Measurements from ENCODE around the gene PTPN3. TPM values are rescaled to one million over a fixed set of nuclear protein-coding genes. Genes with fewer than 3 reads are reported as not detected.
A peak's percentile ranks its signal among the peaks of the same experiment; 100 is the strongest.

The PTPN3 gene
- polyA plus RNA-seq, 1 of the 3 experiments (the other 2 are of a cell fraction) = 7.5 TPM

DNA sequence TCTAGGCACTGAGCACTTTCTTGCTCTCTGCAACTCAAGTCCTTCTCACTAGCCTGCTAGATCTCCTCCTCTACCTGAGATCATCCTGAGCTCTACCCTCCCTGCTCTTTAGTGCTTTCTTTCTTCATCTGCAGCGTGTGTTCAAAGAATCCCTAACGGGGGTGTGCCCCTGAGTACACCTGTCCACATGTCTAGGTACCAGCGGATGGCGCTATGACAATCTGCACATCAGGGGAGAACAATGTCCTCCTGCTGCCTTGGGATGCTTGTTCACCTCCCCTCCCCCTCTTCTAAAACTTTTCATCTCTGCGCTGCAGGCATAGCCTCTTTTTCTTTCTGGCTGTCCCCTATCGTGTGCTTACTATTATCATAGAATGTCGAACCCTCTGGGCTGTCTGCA lies 42.7 kb downstream of the PTPN3 start:
- no peaks in the 10 kb centered on the region for H3K79me2 ChIP-seq (ENCODE audit: insufficient read depth)
- H3K4me1 ChIP-seq (ENCODE audit: control insufficient read depth in 1 of 2, insufficient read depth in 2 of 2, low read depth in 1 of 2, low read length in 1 of 2) = peaks cover 3 to 19% of the 10 kb centered on the region in 2 experiments; a peak in 2 of 4 replicates
- no peak overlapping the region for H3K27ac ChIP-seq (ENCODE audit: low read depth in 2 of 2, low read length in 1 of 2)
- TF ChIP-seq, protein P1, sequence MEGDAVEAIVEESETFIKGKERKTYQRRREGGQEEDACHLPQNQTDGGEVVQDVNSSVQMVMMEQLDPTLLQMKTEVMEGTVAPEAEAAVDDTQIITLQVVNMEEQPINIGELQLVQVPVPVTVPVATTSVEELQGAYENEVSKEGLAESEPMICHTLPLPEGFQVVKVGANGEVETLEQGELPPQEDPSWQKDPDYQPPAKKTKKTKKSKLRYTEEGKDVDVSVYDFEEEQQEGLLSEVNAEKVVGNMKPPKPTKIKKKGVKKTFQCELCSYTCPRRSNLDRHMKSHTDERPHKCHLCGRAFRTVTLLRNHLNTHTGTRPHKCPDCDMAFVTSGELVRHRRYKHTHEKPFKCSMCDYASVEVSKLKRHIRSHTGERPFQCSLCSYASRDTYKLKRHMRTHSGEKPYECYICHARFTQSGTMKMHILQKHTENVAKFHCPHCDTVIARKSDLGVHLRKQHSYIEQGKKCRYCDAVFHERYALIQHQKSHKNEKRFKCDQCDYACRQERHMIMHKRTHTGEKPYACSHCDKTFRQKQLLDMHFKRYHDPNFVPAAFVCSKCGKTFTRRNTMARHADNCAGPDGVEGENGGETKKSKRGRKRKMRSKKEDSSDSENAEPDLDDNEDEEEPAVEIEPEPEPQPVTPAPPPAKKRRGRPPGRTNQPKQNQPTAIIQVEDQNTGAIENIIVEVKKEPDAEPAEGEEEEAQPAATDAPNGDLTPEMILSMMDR (IDR thresholded peaks at IDR 0.05) = peak; percentile 14; the same call in 1 of the 2 replicates
- TF ChIP-seq, protein P2, sequence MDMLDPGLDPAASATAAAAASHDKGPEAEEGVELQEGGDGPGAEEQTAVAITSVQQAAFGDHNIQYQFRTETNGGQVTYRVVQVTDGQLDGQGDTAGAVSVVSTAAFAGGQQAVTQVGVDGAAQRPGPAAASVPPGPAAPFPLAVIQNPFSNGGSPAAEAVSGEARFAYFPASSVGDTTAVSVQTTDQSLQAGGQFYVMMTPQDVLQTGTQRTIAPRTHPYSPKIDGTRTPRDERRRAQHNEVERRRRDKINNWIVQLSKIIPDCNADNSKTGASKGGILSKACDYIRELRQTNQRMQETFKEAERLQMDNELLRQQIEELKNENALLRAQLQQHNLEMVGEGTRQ (IDR thresholded peaks at IDR 0.05; ENCODE audit: borderline replicate concordance, low read depth, low read length) = no peak
- TF ChIP-seq TCF12 (IDR thresholded peaks at IDR 0.05) = no peak
- H3K4me2 ChIP-seq = no peak overlapping the region
- CTCF ChIA-PET = interaction anchor here (1.4 to 8.8 kb wide), 4 partner anchors 12 to 20 kb away, joined by 3 to 68 read pairs (median 32); no protein-coding TSS in a partner anchor
- peaks cover 5% of the 10 kb centered on the region; the same call in 1 of the 2 replicates for H4K20me1 ChIP-seq (ENCODE audit: insufficient read depth)
- peaks cover 14% of the 10 kb centered on the region for H3F3A ChIP-seq (replicated peaks; ENCODE audit: insufficient read depth)
- H2AFZ ChIP-seq (ENCODE audit: low read depth) = no peak overlapping the region
- no peak overlapping the region for H3K9ac ChIP-seq
- H3K9me2 ChIP-seq = no peaks in the 10 kb centered on the region
- 99% methylated on average over 7 of the region's 7 CpGs for WGBS (ENCODE audit: low lambda C conversion rate)
- H3K27me3 ChIP-seq (ENCODE audit: insufficient read depth) = no peaks in the 10 kb centered on the region
- H3K9me3 ChIP-seq = no peaks in the 10 kb centered on the region
- peaks cover 0 to 3% of the 10 kb centered on the region in 2 experiments for H3K36me3 ChIP-seq (replicated peaks in 1 of 2; ENCODE audit: control insufficient read depth in 1 of 2, insufficient read depth in 2 of 2, low read length in 1 of 2)
- POLR2A ChIA-PET = no interaction called here
- DNase-seq = no peak
- H3K4me3 ChIP-seq (ENCODE audit: low read depth in 2 of 2, low read length in 1 of 2) = no peak overlapping the region

DNA sequence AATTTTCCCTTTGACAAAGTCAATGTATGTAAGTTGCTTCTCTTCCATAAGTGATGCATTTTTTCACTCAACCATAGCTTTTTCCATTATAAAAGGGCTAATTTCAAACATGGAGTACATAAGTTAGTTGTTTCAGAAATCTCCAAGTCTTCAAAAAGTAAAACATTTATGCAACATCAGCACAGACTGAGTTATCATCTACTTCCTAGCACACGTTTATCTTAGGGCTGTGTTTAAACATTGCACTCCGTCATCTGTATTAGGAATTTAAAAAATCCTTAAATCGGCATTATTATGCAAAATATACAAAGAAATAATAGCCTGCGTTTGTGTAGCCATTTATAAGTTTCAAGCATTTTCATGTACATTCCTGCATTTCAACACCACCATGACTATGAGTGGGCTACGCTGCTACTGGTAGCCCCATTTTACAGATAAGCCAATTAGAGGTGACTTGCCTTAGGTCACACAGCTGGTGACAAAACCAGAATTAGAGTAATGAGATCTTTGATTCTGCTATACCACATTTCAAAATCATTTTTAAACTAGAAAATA lies 43.4 kb downstream of the PTPN3 start:
- Histone ChIP-seq H3K4me1 (ENCODE audit: control insufficient read depth in 1 of 2, insufficient read depth in 2 of 2, low read depth in 1 of 2, low read length in 1 of 2) (peaks cover 3 to 26% of the 10 kb centered on the region in 2 experiments; a peak in 2 of 4 replicates), H3K4me2 (no peak overlapping the region), H2AFZ (ENCODE audit: low read depth) (no peak overlapping the region), H4K20me1 (ENCODE audit: insufficient read depth) (peaks cover 5% of the 10 kb centered on the region; the same call in 1 of the 2 replicates), H3K9me2 (no peaks in the 10 kb centered on the region), H3K9me3 (no peaks in the 10 kb centered on the region), H3K27ac (ENCODE audit: low read depth in 2 of 2, low read length in 1 of 2) (no peak overlapping the region), H3K36me3 (replicated peaks in 1 of 2; ENCODE audit: control insufficient read depth in 1 of 2, insufficient read depth in 2 of 2, low read length in 1 of 2) (peaks cover 0 to 3% of the 10 kb centered on the region in 2 experiments), H3K27me3 (ENCODE audit: insufficient read depth) (no peaks in the 10 kb centered on the region), H3F3A (replicated peaks; ENCODE audit: insufficient read depth) (peaks cover 18% of the 10 kb centered on the region), H3K4me3 (ENCODE audit: low read depth in 2 of 2, low read length in 1 of 2) (no peak overlapping the region), H3K9ac (no peak overlapping the region), H3K79me2 (ENCODE audit: insufficient read depth) (no peaks in the 10 kb centered on the region)
- no peak for DNase-seq
- POLR2A ChIA-PET = no interaction called here
- CTCF ChIA-PET = interaction anchor here (0.6 to 8.8 kb wide), 5 partner anchors 10 to 21 kb away, joined by 3 to 68 read pairs (median 3); no protein-coding TSS in a partner anchor
- no peak for TF ChIP-seq EZH2phosphoT487 (IDR thresholded peaks at IDR 0.05; ENCODE audit: borderline replicate concordance, low read depth)
- no peak for TF ChIP-seq TEAD4 (IDR thresholded peaks at IDR 0.05; ENCODE audit: borderline replicate concordance, insufficient read depth)
- TF ChIP-seq SMC3 (IDR thresholded peaks at IDR 0.05; ENCODE audit: low read depth, low read length) = no peak
- WGBS (ENCODE audit: low lambda C conversion rate) = 94% methylated on average over 5 of the region's 5 CpGs

DNA sequence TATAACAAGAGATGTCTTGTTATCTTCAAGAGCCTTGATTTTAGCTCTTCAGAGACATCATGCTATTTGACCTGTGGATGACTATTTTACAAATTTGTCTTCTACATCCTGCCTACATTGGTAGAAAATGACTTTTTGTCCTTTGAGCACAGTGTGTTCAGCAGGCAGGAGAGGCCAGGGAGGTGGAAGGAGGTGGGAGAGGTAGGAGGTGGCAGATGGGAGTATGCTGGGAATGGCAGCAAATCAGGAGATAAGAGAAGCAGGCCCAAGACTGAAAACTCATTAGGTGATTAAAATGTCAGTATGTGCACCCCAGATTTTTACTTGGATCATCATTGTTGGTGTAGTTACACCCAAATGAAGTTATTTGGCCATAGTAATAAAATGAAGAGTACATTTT lies 44.1 kb downstream of the PTPN3 start:
- H3K27me3 ChIP-seq (ENCODE audit: insufficient read depth) = no peaks in the 10 kb centered on the region
- no peak overlapping the region for H3K9ac ChIP-seq
- H3F3A ChIP-seq (replicated peaks; ENCODE audit: insufficient read depth) = peaks cover 25% of the 10 kb centered on the region
- H3K4me1 ChIP-seq (ENCODE audit: control insufficient read depth in 1 of 2, insufficient read depth in 2 of 2, low read depth in 1 of 2, low read length in 1 of 2) = peaks cover 3 to 33% of the 10 kb centered on the region in 2 experiments; a peak in 2 of 4 replicates
- H3K4me3 ChIP-seq (ENCODE audit: low read depth in 2 of 2, low read length in 1 of 2) = no peak overlapping the region
- peaks cover 5% of the 10 kb centered on the region; the same call in 1 of the 2 replicates for H4K20me1 ChIP-seq (ENCODE audit: insufficient read depth)
- peaks cover 0 to 3% of the 10 kb centered on the region in 2 experiments for H3K36me3 ChIP-seq (replicated peaks in 1 of 2; ENCODE audit: control insufficient read depth in 1 of 2, insufficient read depth in 2 of 2, low read length in 1 of 2)
- H2AFZ ChIP-seq (ENCODE audit: low read depth) = no peak overlapping the region
- no peaks in the 10 kb centered on the region for H3K9me2 ChIP-seq
- H3K27ac ChIP-seq (ENCODE audit: low read depth in 2 of 2, low read length in 1 of 2) = peak overlapping the region in 1 of 2 experiments; percentile 52; a peak in 2 of 4 replicates
- H3K4me2 ChIP-seq = no peak overlapping the region
- DNase-seq = no peak
- ChIA-PET CTCF (interaction anchor here (0.6 to 6.6 kb wide), 3 partner anchors 10 to 13 kb away, joined by 3 to 68 read pairs (median 47); no protein-coding TSS in a partner anchor), POLR2A (no interaction called here)
- no peaks in the 10 kb centered on the region for H3K9me3 ChIP-seq
- no peaks in the 10 kb centered on the region for H3K79me2 ChIP-seq (ENCODE audit: insufficient read depth)
- TF ChIP-seq POLR2AphosphoS5 (IDR thresholded peaks at IDR 0.05; ENCODE audit: low read depth, low read length) (no peak), RAD21 (IDR thresholded peaks at IDR 0.05; ENCODE audit: low read length) (no peak), SIN3A (IDR thresholded peaks at IDR 0.05; ENCODE audit: borderline replicate concordance, low read depth, low read length) (no peak), FOSL2 (IDR thresholded peaks at IDR 0.05; ENCODE audit: borderline replicate concordance, low read depth) (no peak), EP300 (IDR thresholded peaks at IDR 0.05; ENCODE audit: borderline replicate concordance in 1 of 2, low read depth in 1 of 2, low read length in 1 of 2) (no peak), NRF1 (IDR thresholded peaks at IDR 0.05; ENCODE audit: low read depth, low read length) (no peak), TAF1 (IDR thresholded peaks at IDR 0.05; ENCODE audit: borderline replicate concordance, low read depth, low read length) (no peak)
- TF ChIP-seq, protein P1 (IDR thresholded peaks at IDR 0.05) = no peak
- TF ChIP-seq, protein P3, sequence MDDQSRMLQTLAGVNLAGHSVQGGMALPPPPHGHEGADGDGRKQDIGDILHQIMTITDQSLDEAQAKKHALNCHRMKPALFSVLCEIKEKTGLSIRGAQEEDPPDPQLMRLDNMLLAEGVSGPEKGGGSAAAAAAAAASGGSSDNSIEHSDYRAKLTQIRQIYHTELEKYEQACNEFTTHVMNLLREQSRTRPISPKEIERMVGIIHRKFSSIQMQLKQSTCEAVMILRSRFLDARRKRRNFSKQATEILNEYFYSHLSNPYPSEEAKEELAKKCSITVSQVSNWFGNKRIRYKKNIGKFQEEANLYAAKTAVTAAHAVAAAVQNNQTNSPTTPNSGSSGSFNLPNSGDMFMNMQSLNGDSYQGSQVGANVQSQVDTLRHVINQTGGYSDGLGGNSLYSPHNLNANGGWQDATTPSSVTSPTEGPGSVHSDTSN (IDR thresholded peaks at IDR 0.05) = no peak
